K562 (cell line): Measurements from ENCODE around the gene B4GALNT3. TPM values are rescaled to one million over a fixed set of nuclear protein-coding genes. Genes with fewer than 3 reads are reported as not detected.

ENCODE experiments used
- ATAC-seq: fragments of 200-7000 bp; cut with Tn5 transposase; 3 replicates; pipeline ENCODE4 v1.9.1; 2020; ENCODE audit warnings: moderate library complexity
- BruUV-seq: library from RNA; stranded (reverse); fragments of 400-500 nt; replicated peaks from 2 replicates; lab custom pipeline; 2021; lab: Mats Ljungman, UMichigan
- CTCF ChIA-PET: fragments of 300-600 bp; formaldehyde crosslinking; extraction: SDS; loops from one replicate; lab custom pipeline; 2021; ENCODE audit warnings: low intra/inter-chr PET ratio; lab: Yijun Ruan, JAX
- POLR2A ChIA-PET: fragments of 300-600, 350-650 bp; sonication (Branson Sonifier 250); formaldehyde crosslinking; extraction: SDS; loops from one replicate; lab custom pipeline; 2021; ENCODE audit warnings: antibody characterized with exemption, inconsistent platforms; lab: Yijun Ruan, JAX
- DNase-seq, 4 experiments: peaks; one replicate each; pipeline versions ENCODE4 v3.0.0 to v3.0.0-alpha.2; 2011 to 2018; ENCODE audit warnings: low spot score in 3 of 4, mixed read lengths in 3 of 4; ENCODE audit errors: extremely low read depth in 1 of 4
- FAIRE-seq: peaks from 2 replicates; lab custom pipeline; 2011; peaks lifted over from hg19 to GRCh38; lab: Jason Lieb, UNC
- H2AFZ ChIP-seq: 2 replicates; pipeline ENCODE4 v1.6.0; 2011; ENCODE audit warnings: low read depth, low read length, control low read depth, inconsistent platforms
- H3K27ac ChIP-seq: fragments of 200-600 bp; 3 replicates; pipeline ENCODE4 v1.8.0; 2011; ENCODE audit warnings: low read depth, mild to moderate bottlenecking, control low read depth, inconsistent platforms, low read length, moderate library complexity, mixed read lengths; ENCODE audit errors: extremely low read depth
- H3K27me3 ChIP-seq, 2 experiments: fragments of 300-600 bp in 1 of 2; 2 replicates in 1 of 2; 3 replicates in 1 of 2; pipeline versions ENCODE4 v1.6.0 to v1.8.0; 2011; ENCODE audit warnings: inconsistent platforms in 2 of 2, low read length in 2 of 2, mild to moderate bottlenecking in 1 of 2, mixed read lengths in 1 of 2, moderate library complexity in 1 of 2; ENCODE audit not compliant: control insufficient read depth in 2 of 2, insufficient read depth in 2 of 2
- H3K36me3 ChIP-seq: fragments of 300-600 bp; 3 replicates; pipeline ENCODE4 v1.8.0; 2011; ENCODE audit warnings: mild to moderate bottlenecking, low read length, inconsistent platforms; ENCODE audit not compliant: control insufficient read depth, insufficient read depth
- H3K4me1 ChIP-seq, 2 experiments: fragments of 200-600 bp in 1 of 2; replicated peaks in 1 of 2; 2 replicates in 1 of 2; 3 replicates in 1 of 2; pipeline versions ENCODE4 v1.5.1 to v1.8.0; 2011; ENCODE audit warnings: inconsistent platforms in 2 of 2, low read length in 2 of 2, mild to moderate bottlenecking in 1 of 2, mixed read lengths in 1 of 2, moderate library complexity in 1 of 2; ENCODE audit not compliant: control insufficient read depth in 2 of 2, insufficient read depth in 2 of 2
- H3K4me2 ChIP-seq: 2 replicates; pipeline ENCODE4 v1.6.1; 2011; ENCODE audit warnings: low read length, control low read depth, inconsistent platforms, mixed read lengths; ENCODE audit not compliant: insufficient read depth
- H3K4me3 ChIP-seq: fragments of 200-600 bp; sonication (generic), shearing (Covaris generic); 2 replicates; pipeline ENCODE4 v1.5.1; 2016; ENCODE audit warnings: control low read depth, inconsistent platforms
- H3K79me2 ChIP-seq: fragments of 200-600 bp; 3 replicates; pipeline ENCODE4 v1.8.0; 2011; ENCODE audit warnings: low read length, inconsistent platforms; ENCODE audit not compliant: control insufficient read depth, insufficient read depth
- H3K9ac ChIP-seq, 2 experiments: 2 replicates each; pipeline versions ENCODE4 v1.6.0 to v1.6.1; 2011; ENCODE audit warnings: low read depth in 2 of 2, low read length in 2 of 2, control low read depth in 1 of 2, inconsistent platforms in 1 of 2, mild to moderate bottlenecking in 1 of 2, mixed read lengths in 1 of 2; ENCODE audit not compliant: insufficient read depth in 1 of 2
- H3K9me1 ChIP-seq: one replicate; pipeline ENCODE4 v1.6.0; 2011; ENCODE audit warnings: inconsistent platforms, mild to moderate bottlenecking, low read length, moderate library complexity; ENCODE audit not compliant: control insufficient read depth, insufficient read depth
- H3K9me3 ChIP-seq: replicated peaks from 2 replicates; pipeline ENCODE4 v1.5.1; 2011; ENCODE audit warnings: low read depth, low read length, inconsistent platforms; ENCODE audit not compliant: control insufficient read depth, insufficient read depth
- H4K20me1 ChIP-seq: replicated peaks from 2 replicates; pipeline ENCODE4 v1.6.1; 2011; ENCODE audit warnings: low read length, inconsistent platforms, mixed read lengths; ENCODE audit not compliant: control insufficient read depth, insufficient read depth
- E2F6 ChIP-seq, 2 experiments: IDR thresholded peaks; 2 replicates each; pipeline ENCODE4 v1.6.1; 2011; ENCODE audit warnings: borderline replicate concordance in 1 of 2, control low read depth in 1 of 2, low read depth in 1 of 2, low read length in 1 of 2, mild to moderate bottlenecking in 1 of 2, mixed read lengths in 1 of 2, moderate library complexity in 1 of 2; ENCODE audit not compliant: insufficient read depth in 1 of 2, insufficient read length in 1 of 2, poor library complexity in 1 of 2, severe bottlenecking in 1 of 2; ENCODE audit errors: extremely low read depth in 1 of 2
- EGR1 ChIP-seq: fragments of 450-650 bp; conservative IDR thresholded peaks from 2 replicates; pipeline ENCODE4 v1.6.1; 2017; ENCODE audit warnings: mild to moderate bottlenecking
- ETV1 ChIP-seq: fragments of 450-650 bp; conservative IDR thresholded peaks from 2 replicates; pipeline ENCODE4 v1.6.1; 2016; ENCODE audit warnings: missing genetic modification characterization, control low read depth, low read depth, missing compliant biosample characterization
- HES1 ChIP-seq: fragments of 450-650 bp; IDR thresholded peaks from 2 replicates; pipeline ENCODE4 v1.6.1; 2016; ENCODE audit warnings: low read depth, mild to moderate bottlenecking, moderate library complexity
- L3MBTL2 ChIP-seq: fragments of 450-650 bp; IDR thresholded peaks from 2 replicates; pipeline ENCODE4 v1.6.1; 2016; ENCODE audit warnings: mild to moderate bottlenecking, moderate library complexity
- MAX ChIP-seq: sonication (generic); formaldehyde crosslinking; IDR thresholded peaks from 2 replicates; pipeline ENCODE4 v1.9.0; 2022; ENCODE audit warnings: mild to moderate bottlenecking, missing genetic modification reagents
- MNT ChIP-seq, 2 experiments: fragments of 450-650 bp; conservative IDR thresholded peaks; 2 replicates each; pipeline ENCODE4 v1.6.1; 2017; ENCODE audit warnings: mild to moderate bottlenecking in 2 of 2, moderate library complexity in 2 of 2
- RFX5 ChIP-seq: IDR thresholded peaks from 2 replicates; pipeline ENCODE4 v1.6.1; 2011; ENCODE audit warnings: low read depth, mild to moderate bottlenecking, improper control_type of control experiment, low read length
- SPI1 ChIP-seq: IDR thresholded peaks from 2 replicates; pipeline ENCODE4 v1.6.1; 2011; ENCODE audit warnings: low read depth, low read length, control low read depth, borderline replicate concordance
- USF1 ChIP-seq: sonication (generic); formaldehyde crosslinking; IDR thresholded peaks from 2 replicates; pipeline ENCODE4 v1.9.0; 2022; ENCODE audit warnings: mild to moderate bottlenecking, missing genetic modification reagents
- VEZF1 ChIP-seq: fragments of 200-800 bp; sonication (Bioruptor generic); IDR thresholded peaks from 2 replicates; pipeline ENCODE4 v1.6.1; 2017; ENCODE audit warnings: missing genetic modification characterization, missing compliant biosample characterization
- ZNF347 ChIP-seq: fragments of 450-650 bp; formaldehyde crosslinking; IDR thresholded peaks from 2 replicates; pipeline ENCODE4 v1.4.0; 2020; ENCODE audit warnings: low read depth, mild to moderate bottlenecking, moderate library complexity
- WGBS: fragments of 100-300 bp; shearing (Covaris generic); methylation state at CpG from one replicate; pipeline ENCODE4 v1.1.6; 2016; ENCODE audit warnings: low coverage, mixed read lengths; ENCODE audit not compliant: insufficient coverage; ENCODE audit errors: missing lambda C conversion rate; 5-methylcytosine and 5-hydroxymethylcytosine counted together
- in situ Hi-C: fragments of 300-500 bp; cut with MboI; formaldehyde crosslinking; loops from 4 replicates; pipeline ENCODE4 v1.15.0; 2018; ENCODE audit warnings: inconsistent platforms, mixed read lengths
- intact Hi-C: fragments of 100-400 bp; cut with micrococcal nuclease; formaldehyde crosslinking; loops from 2 replicates; pipeline ENCODE4 v1.14.2; 2022
- polyA plus RNA-seq, 8 experiments: library from polyadenylated mRNA; depleted of rRNA in 4 of 8; stranded (reverse) in 5 of 8; unstranded in 3 of 8; fragments of >200 nt; fragmentation: Nextera tagmentation in 2 of 8; fragmentation: Illumina TruSeq in 1 of 8; extraction: Ambion mirVana in 2 of 8; extraction: Trizol in 1 of 8; gene quantifications; 2 replicates each; pipeline versions ENCODE4 v1.2.1 to v1.2.3, GENCODE V29; 2011 to 2014; ENCODE audit warnings: inconsistent platforms in 1 of 8, missing spikeins in 1 of 8
- total RNA-seq, 7 experiments: library from RNA; depleted of rRNA in 6 of 7; stranded (reverse); fragments of >200 nt in 6 of 7; fragmentation: Illumina TruSeq in 2 of 7; extraction: Trizol in 2 of 7; gene quantifications; 2 replicates each; pipeline versions ENCODE4 v1.2.1 to v1.2.3, GENCODE V29; 2011 to 2021; ENCODE audit warnings: low replicate concordance in 1 of 7

B4GALNT3 gene
- total and polyA plus RNA-seq, 9 of the 15 experiments (the other 6 are each of a cell fraction or from before 2014, with no cell fraction given) = 0.04 to 0.36 (median 0.10) TPM; not detected in 6

GRCh38 chr12:561908-562593 lies 102.3 kb downstream of the B4GALNT3 start:
- Histone ChIP-seq H3K4me1 (peaks cover 12 to 37% of the 10 kb centered on the region in 2 experiments; a peak in 4 of 5 replicates), H3K4me2 (peak overlapping the region; percentile 25), H3K9me1 (no peaks in the 10 kb centered on the region), H3K79me2 (no peaks in the 10 kb centered on the region), H3K36me3 (no peaks in the 10 kb centered on the region), H4K20me1 (0 out of 2 replicates have a peak, but pooled peaks cover 9% of the 10 kb centered on the region), H3K4me3 (no peak overlapping the region), H3K27me3 (peaks cover 19 to 40% of the 10 kb centered on the region in 2 experiments; a peak in 4 of 5 replicates), H2AFZ (peak overlapping the region; percentile 66; the same call in 1 of the 2 replicates), H3K27ac (no peak overlapping the region), H3K9me3 (no peaks in the 10 kb centered on the region), H3K9ac (peak overlapping the region in 1 of 2 experiments; percentile 6; a peak in 1 of 4 replicates)
- ATAC-seq (peak; percentile 42), DNase-seq (peak in 3 of 4 experiments; percentile 24 to 43 (median 40)), FAIRE-seq (no peak)
- intact Hi-C loops = no loop called here
- ChIA-PET CTCF (no interaction called here), POLR2A (no interaction called here)
- in situ Hi-C loops = loop anchor here (10.0 to 25.0 kb wide), 2 partner anchors 513 to 1025 kb away; partner anchors contain the start of gene FBXL14
- WGBS = 11% methylated on average over 15 of the region's 19 CpGs
- BruUV-seq = no TSS peak
- peak; percentile 29; the same call in 1 of the 2 replicates for TF ChIP-seq L3MBTL2
- peak; percentile 64 for TF ChIP-seq MAX (CRISPR knock-in tag)
- TF ChIP-seq E2F6 (IDR thresholded peaks at IDR 0.05; ENCODE audit: borderline replicate concordance in 1 of 2, extremely low read depth in 1 of 2, insufficient read depth in 1 of 2, insufficient read length in 1 of 2, low read depth in 1 of 2, low read length in 1 of 2, poor library complexity in 1 of 2, severe bottlenecking in 1 of 2) = peak; percentile 21 to 58
- peak in 1 of 2 experiments; percentile 61; a peak in 2 of 4 replicates for TF ChIP-seq MNT (conservative IDR thresholded peaks at IDR 0.05)
- TF ChIP-seq ZNF347 (CRISPR knock-in tag) = no peak
- TF ChIP-seq SPI1 = peak; percentile 95
- peak; percentile 50 for TF ChIP-seq USF1 (CRISPR knock-in tag)
- TF ChIP-seq RFX5 = no peak
- TF ChIP-seq VEZF1 (CRISPR knock-in tag) = peak; percentile 19; the same call in 1 of the 2 replicates
- no peak for TF ChIP-seq ETV1
- TF ChIP-seq EGR1 = peak; percentile 50
- TF ChIP-seq HES1 = peak; percentile 64
